ENCODE data around the gene CHN1.

The CHN1 gene

DNA sequence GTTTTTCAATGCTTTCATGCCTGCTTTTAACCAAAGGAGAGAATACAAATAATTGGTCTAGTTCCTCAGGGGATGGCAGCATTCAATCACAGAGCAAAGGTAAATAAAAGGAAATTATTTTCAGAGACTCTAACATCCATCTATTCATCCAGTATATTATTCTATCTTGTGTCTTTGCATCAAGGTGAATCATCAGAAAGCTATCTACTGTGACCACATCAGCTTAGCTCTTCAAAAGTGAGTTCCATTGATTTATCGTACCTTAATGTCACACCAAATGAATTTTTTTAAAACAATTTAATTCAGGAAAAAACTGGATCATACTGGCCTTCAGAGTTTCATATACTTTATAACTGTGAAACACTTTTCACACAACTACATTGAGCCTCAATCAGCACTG is 66.1 kb downstream of the CHN1 start:
- Mint-ChIP-seq H3K27ac (no peak overlapping the region), H3K4me3 (no peak overlapping the region), H3K9me3 (no peaks in the 10 kb centered on the region), H3K27me3 (ENCODE audit: low read depth) (peaks cover 4% of the 10 kb centered on the region), H3K4me1 (no peaks in the 10 kb centered on the region), H3K36me3 (ENCODE audit: low read depth) (peaks cover 29% of the 10 kb centered on the region)
- TF ChIP-seq CTCF (IDR thresholded peaks at IDR 0.05; ENCODE audit: unreplicated experiment in 3 of 3) = no peak

DNA sequence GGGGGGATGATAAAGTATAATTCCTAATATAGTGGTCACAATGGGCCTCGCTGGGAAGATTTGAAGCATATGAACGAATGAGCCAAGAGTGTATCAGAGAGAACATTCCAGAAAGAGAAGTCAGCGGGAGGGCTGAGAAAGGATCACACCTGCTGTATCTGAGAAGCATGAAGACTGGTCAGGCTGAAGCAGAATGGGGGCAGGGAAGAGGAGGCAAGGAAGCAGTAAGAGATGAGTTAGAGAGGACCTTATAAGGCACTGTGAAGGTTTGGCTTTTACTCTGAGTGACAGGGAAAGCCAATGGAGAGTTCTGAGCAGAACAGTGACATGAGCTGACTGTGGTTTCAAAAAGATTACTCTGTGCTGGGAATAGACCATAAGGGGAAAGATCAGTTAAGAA is 73.5 kb downstream of the CHN1 start:
- peaks cover 9% of the 10 kb centered on the region for H3K36me3 Mint-ChIP-seq (ENCODE audit: low read depth)
- H3K27me3 Mint-ChIP-seq (ENCODE audit: low read depth) = no peaks in the 10 kb centered on the region
- H3K9me3 Mint-ChIP-seq = no peaks in the 10 kb centered on the region
- peaks cover 4% of the 10 kb centered on the region for H3K4me1 Mint-ChIP-seq
- TF ChIP-seq CTCF (IDR thresholded peaks at IDR 0.05; ENCODE audit: unreplicated experiment in 3 of 3) = no peak
- no peak overlapping the region for H3K4me3 Mint-ChIP-seq
- H3K27ac Mint-ChIP-seq = no peak overlapping the region

DNA sequence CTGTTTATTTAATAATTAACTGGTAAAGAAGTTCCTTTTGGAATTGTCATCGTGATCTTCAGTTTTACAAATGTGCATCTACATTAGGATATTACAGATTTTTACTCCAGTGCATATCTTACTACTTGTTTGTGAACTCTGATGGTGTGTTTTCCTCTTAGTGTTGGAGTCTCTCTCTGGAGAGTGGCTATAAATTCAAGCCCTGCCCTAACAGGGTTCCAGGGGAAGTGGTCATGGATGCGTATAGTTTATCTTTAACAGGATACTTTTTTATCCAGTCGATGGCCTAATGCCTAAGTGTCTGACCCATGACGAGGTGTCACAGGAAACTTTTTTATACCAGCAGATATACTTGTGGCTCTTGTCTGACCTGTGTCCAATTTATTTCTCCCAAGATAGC is 75.4 kb downstream of the CHN1 start:
- no peak overlapping the region for H3K4me3 Mint-ChIP-seq

GRCh38 chr2:174925046-174925784 is 80.0 kb downstream of the CHN1 start:
- Mint-ChIP-seq H3K36me3 (ENCODE audit: low read depth) (peaks cover 31% of the 10 kb centered on the region), H3K4me3 (no peak overlapping the region), H3K4me1 (peaks cover 3% of the 10 kb centered on the region), H3K27me3 (ENCODE audit: low read depth) (no peaks in the 10 kb centered on the region), H3K9me3 (peaks cover 2% of the 10 kb centered on the region), H3K27ac (no peak overlapping the region)
- TF ChIP-seq CTCF (IDR thresholded peaks at IDR 0.05; ENCODE audit: unreplicated experiment in 3 of 3) = no peak

More for the DNA sequence above, 75.4 kb downstream of the CHN1 start:
- Mint-ChIP-seq H3K4me1 (peaks cover 4% of the 10 kb centered on the region), H3K27ac (peak overlapping the region; percentile 7 to 14 (median 11)), H3K36me3 (ENCODE audit: low read depth) (peaks cover 22% of the 10 kb centered on the region), H3K9me3 (peaks cover 2% of the 10 kb centered on the region), H3K27me3 (ENCODE audit: low read depth) (no peaks in the 10 kb centered on the region)
- TF ChIP-seq CTCF (IDR thresholded peaks at IDR 0.05; ENCODE audit: unreplicated experiment in 3 of 3) = no peak

GRCh38 chr2:174924061-174924693 is 81.0 kb downstream of the CHN1 start:
- H3K9me3 Mint-ChIP-seq = peaks cover 2% of the 10 kb centered on the region
- peaks cover 30% of the 10 kb centered on the region for H3K36me3 Mint-ChIP-seq (ENCODE audit: low read depth)

More at GRCh38 chr2:174924061-174924693, 81.0 kb downstream of the CHN1 start:
- H3K27ac Mint-ChIP-seq = no peak overlapping the region
- H3K4me1 Mint-ChIP-seq = no peaks in the 10 kb centered on the region
- no peak overlapping the region for H3K4me3 Mint-ChIP-seq
- TF ChIP-seq CTCF (IDR thresholded peaks at IDR 0.05; ENCODE audit: unreplicated experiment in 3 of 3) = no peak
- H3K27me3 Mint-ChIP-seq (ENCODE audit: low read depth) = no peaks in the 10 kb centered on the region
